Endothelial cell of umbilical vein (primary cell): ENCODE data around the gene GRID1. TPM values are rescaled to one million over a fixed set of nuclear protein-coding genes. Genes with fewer than 3 reads are reported as not detected.

Experiments used
- BruUV-seq: library from RNA; stranded (reverse); fragments of 400-500 nt; replicated peaks from 2 replicates; lab custom pipeline; 2021; lab: Mats Ljungman, UMichigan
- CTCF ChIA-PET: fragments of 300-600, 350-600 bp; sonication (Branson Sonifier 250); formaldehyde crosslinking; loops from one replicate; lab custom pipeline; 2021; ENCODE audit warnings: antibody characterized with exemption, inconsistent platforms; lab: Charles Lee
- POLR2A ChIA-PET: fragments of 300-600, 350-600 bp; sonication (Branson Sonifier 250); formaldehyde crosslinking; loops from one replicate; lab custom pipeline; 2021; ENCODE audit warnings: antibody characterized with exemption, inconsistent platforms; lab: Charles Lee
- DNase-seq: peaks from one replicate; pipeline ENCODE4 v3.0.0-alpha.2; 2011; ENCODE audit warnings: low read depth, low spot score
- FAIRE-seq: peaks from 2 replicates; lab custom pipeline; 2011; peaks lifted over from hg19 to GRCh38; lab: Jason Lieb, UNC
- H2AFZ ChIP-seq: 2 replicates; pipeline ENCODE4 v1.6.0; 2012; ENCODE audit warnings: low read depth, low read length, control low read depth, inconsistent platforms
- H3K27ac ChIP-seq: 2 replicates; pipeline ENCODE4 v1.5.1; 2011; ENCODE audit warnings: low read depth, mild to moderate bottlenecking, control low read depth, low read length, moderate library complexity; ENCODE audit not compliant: insufficient read depth
- H3K27me3 ChIP-seq, 2 experiments: 2 replicates each; pipeline versions ENCODE4 v1.6.0 to v1.6.1; 2011; ENCODE audit warnings: low read length in 2 of 2, mixed read lengths in 1 of 2; ENCODE audit not compliant: control insufficient read depth in 2 of 2, insufficient read depth in 2 of 2
- H3K36me3 ChIP-seq, 2 experiments: 2 replicates in 1 of 2; 3 replicates in 1 of 2; pipeline ENCODE4 v1.5.1; 2011; ENCODE audit warnings: low read length in 2 of 2, mild to moderate bottlenecking in 1 of 2, moderate library complexity in 1 of 2; ENCODE audit not compliant: control insufficient read depth in 2 of 2, insufficient read depth in 2 of 2; ENCODE audit errors: extremely low read depth in 1 of 2
- H3K4me1 ChIP-seq: 3 replicates; pipeline ENCODE4 v1.5.1; 2011; ENCODE audit warnings: mild to moderate bottlenecking, low read length; ENCODE audit not compliant: control insufficient read depth, insufficient read depth; ENCODE audit errors: extremely low read depth
- H3K4me2 ChIP-seq: 2 replicates; pipeline ENCODE4 v1.6.1; 2011; ENCODE audit warnings: low read length, control low read depth, mixed read lengths; ENCODE audit not compliant: insufficient read depth
- H3K4me3 ChIP-seq, 3 experiments: fragments of 200-600 bp in 1 of 3; sonication (generic), shearing (Covaris generic) in 1 of 3; replicated peaks in 1 of 3; 2 replicates each; pipeline ENCODE4 v1.5.1; 2011 to 2016; ENCODE audit warnings: control low read depth in 3 of 3, low read length in 3 of 3, mild to moderate bottlenecking in 2 of 3, inconsistent platforms in 1 of 3, low read depth in 1 of 3, moderate library complexity in 1 of 3; ENCODE audit not compliant: insufficient read depth in 1 of 3
- H3K79me2 ChIP-seq: 2 replicates; pipeline ENCODE4 v1.6.0; 2012; ENCODE audit warnings: low read length, inconsistent platforms; ENCODE audit not compliant: control insufficient read depth, insufficient read depth
- H3K9ac ChIP-seq: replicated peaks from 2 replicates; pipeline ENCODE3; 2011; ENCODE audit warnings: low read length, control low read depth; ENCODE audit not compliant: insufficient read depth; ENCODE audit errors: extremely low read depth
- H3K9me1 ChIP-seq: replicated peaks from 3 replicates; pipeline ENCODE4 v1.6.0; 2011; ENCODE audit warnings: mild to moderate bottlenecking, low read length; ENCODE audit not compliant: control insufficient read depth, insufficient read depth; ENCODE audit errors: extremely low read depth
- H3K9me3 ChIP-seq: replicated peaks from 2 replicates; pipeline ENCODE4 v1.5.1; 2012; ENCODE audit warnings: low read length, inconsistent platforms; ENCODE audit not compliant: control insufficient read depth, insufficient read depth
- H4K20me1 ChIP-seq: replicated peaks from 2 replicates; pipeline ENCODE3; 2011; ENCODE audit warnings: mild to moderate bottlenecking, low read length; ENCODE audit not compliant: control insufficient read depth, insufficient read depth; ENCODE audit errors: extremely low read depth
- CTCF ChIP-seq, 2 donors: IDR thresholded peaks; 1 replicate in 1 of 2; 2 replicates in 1 of 2; pipeline ENCODE4 v1.5.1; 2011; ENCODE audit warnings: low read length in 2 of 2, mild to moderate bottlenecking in 2 of 2, moderate library complexity in 2 of 2, control low read depth in 1 of 2, inconsistent platforms in 1 of 2, low read depth in 1 of 2; ENCODE audit not compliant: insufficient read depth in 1 of 2; ENCODE audit errors: extremely low read depth in 1 of 2
- EZH2 ChIP-seq: IDR thresholded peaks from 2 replicates; pipeline ENCODE4 v1.6.1; 2012; ENCODE audit warnings: borderline replicate concordance, low read depth, mild to moderate bottlenecking, moderate library complexity, low read length, inconsistent platforms; ENCODE audit not compliant: severe bottlenecking
- FOS ChIP-seq: IDR thresholded peaks from 2 replicates; pipeline ENCODE4 v1.6.1; 2011; ENCODE audit warnings: mild to moderate bottlenecking, low read length, moderate library complexity, borderline replicate concordance; ENCODE audit not compliant: insufficient read depth
- GATA2 ChIP-seq: IDR thresholded peaks from 2 replicates; pipeline ENCODE4 v1.7.0; 2011; ENCODE audit warnings: low read depth, mild to moderate bottlenecking, moderate library complexity, mixed read lengths, low read length; ENCODE audit not compliant: insufficient read length, insufficient read depth
- JUN ChIP-seq: IDR thresholded peaks from 2 replicates; pipeline ENCODE4 v1.6.1; 2011; ENCODE audit warnings: borderline replicate concordance, low read depth; ENCODE audit not compliant: insufficient read length, insufficient read depth
- MAX ChIP-seq: IDR thresholded peaks from 2 replicates; pipeline ENCODE4 v1.6.1; 2011; ENCODE audit not compliant: insufficient read depth, insufficient read length
- MYC ChIP-seq: IDR thresholded peaks from one replicate; pipeline ENCODE4 v1.6.1; 2011; ENCODE audit warnings: mild to moderate bottlenecking, low read depth, low read length
- POLR2A ChIP-seq: IDR thresholded peaks from 2 replicates; pipeline ENCODE4 v1.6.1; 2012; ENCODE audit warnings: low read depth, mild to moderate bottlenecking, control low read depth, low read length
- POLR2AphosphoS5 ChIP-seq: IDR thresholded peaks from 2 replicates; pipeline ENCODE4 v1.6.1; 2012; ENCODE audit warnings: low read depth, mild to moderate bottlenecking, control low read depth, low read length, moderate library complexity; ENCODE audit not compliant: insufficient read depth
- dilution Hi-C: fragments of 300-500 bp; cut with MboI; formaldehyde crosslinking; loops from one replicate; pipeline ENCODE4 v1.15.0; 2019; ENCODE audit warnings: low sequenced_read_pairs; ENCODE audit not compliant: extremely low pct_ligation_motif_present
- intact Hi-C: fragments of 100-400 bp; cut with micrococcal nuclease; formaldehyde crosslinking; loops from one replicate; pipeline ENCODE4 v1.10.0; 2022
- polyA plus RNA-seq, 4 experiments: library from polyadenylated mRNA; depleted of rRNA in 3 of 4; stranded (reverse) in 3 of 4; unstranded in 1 of 4; fragments of >200 nt; gene quantifications; 2 replicates each; pipeline versions ENCODE4 v1.2.1 to v1.2.3, GENCODE V29; 2011 to 2012; ENCODE audit warnings: missing spikeins in 1 of 4
- total RNA-seq: library from RNA; stranded (reverse); gene quantifications from 2 replicates; pipeline ENCODE4 v1.2.3, GENCODE V29; 2021

Gene GRID1
- total and polyA plus RNA-seq, 2 donors (not counting 3 experiments of a cell fraction or from before 2014, with no cell fraction given) = not detected

GRCh38 chr10:86375204-86375603 is 8.6 kb upstream of the GRID1 start:
- ChIA-PET POLR2A (interaction anchor here (0.5 kb wide), 1 partner anchor 1253 kb away, joined by 4 read pairs; no protein-coding TSS in a partner anchor), CTCF (interaction anchor here (0.9 to 3.4 kb wide), 8 partner anchors 11 to 1835 kb away, joined by 3 to 58 read pairs (median 4); no protein-coding TSS in a partner anchor)
- intact Hi-C loops (loop anchor here (5.0 kb wide), 1 partner anchor 113 kb away; no protein-coding TSS in a partner anchor), dilution Hi-C loops (no loop called here)
- no peak for DNase-seq
- no peak for FAIRE-seq
- H3K9ac ChIP-seq = no peak overlapping the region
- no TSS peak for BruUV-seq
- H3K4me2 ChIP-seq = no peak overlapping the region
- H3K36me3 ChIP-seq = no peaks in the 10 kb centered on the region
- H3K79me2 ChIP-seq = no peaks in the 10 kb centered on the region
- H4K20me1 ChIP-seq = no peaks in the 10 kb centered on the region
- peaks cover 5 to 6% of the 10 kb centered on the region in 2 experiments for H3K27me3 ChIP-seq
- TF ChIP-seq JUN = no peak
- TF ChIP-seq POLR2A = no peak
- no peak for TF ChIP-seq MYC
- no peak for TF ChIP-seq FOS
- TF ChIP-seq GATA2 = no peak
- TF ChIP-seq POLR2AphosphoS5 = no peak
- TF ChIP-seq EZH2 = no peak
- no peak for TF ChIP-seq CTCF (IDR thresholded peaks at IDR 0.05; ENCODE audit: extremely low read depth in 1 of 2, insufficient read depth in 1 of 2, low read depth in 1 of 2, low read length in 2 of 2)
- TF ChIP-seq MAX = no peak
- H3K4me3 ChIP-seq = no peak overlapping the region
- H3K9me1 ChIP-seq = no peaks in the 10 kb centered on the region
- H2AFZ ChIP-seq = no peak overlapping the region
- no peak overlapping the region for H3K27ac ChIP-seq
- no peaks in the 10 kb centered on the region for H3K4me1 ChIP-seq
- no peaks in the 10 kb centered on the region for H3K9me3 ChIP-seq
